Tibial nerve (tissue), 4 donors: Measurements from ENCODE around the gene GRM1. TPM values are rescaled to one million over a fixed set of nuclear protein-coding genes. Genes with fewer than 3 reads are reported as not detected.

Experiments
- DNase-seq, 2 donors: peaks; one replicate each; pipeline ENCODE4 v3.0.0-alpha.2; 2019; ENCODE audit warnings: low spot score in 2 of 2
- H3K27ac ChIP-seq, 4 donors: fragments of 200-600 bp; sonication (generic) in 3 of 4; one replicate each; pipeline ENCODE4 v1.5.1; 2017 to 2019; ENCODE audit warnings: mild to moderate bottlenecking in 1 of 4
- H3K27me3 ChIP-seq, 2 donors: fragments of 200-600 bp; sonication (generic) in 1 of 2; one replicate each; pipeline versions ENCODE4 v1.5.1 to v1.6.0; 2017 to 2019
- H3K36me3 ChIP-seq, 3 donors: fragments of 200-600 bp; sonication (generic); one replicate each; pipeline ENCODE4 v1.5.1; 2018 to 2019
- H3K4me1 ChIP-seq, 4 donors: fragments of 200-600 bp; sonication (generic) in 3 of 4; one replicate each; pipeline ENCODE4 v1.5.1; 2017 to 2019
- H3K4me3 ChIP-seq, 4 donors: fragments of 200-600 bp; sonication (generic) in 3 of 4; one replicate each; pipeline ENCODE4 v1.5.1; 2017 to 2019; ENCODE audit warnings: mild to moderate bottlenecking in 1 of 4, moderate library complexity in 1 of 4
- H3K9me3 ChIP-seq, 4 donors: fragments of 200-600 bp; sonication (generic) in 3 of 4; one replicate each; pipeline ENCODE4 v1.5.1; 2017 to 2019
- CTCF ChIP-seq, 5 experiments: fragments of 200-600 bp in 3 of 5; fragments of 450-650 bp in 2 of 5; sonication (generic) in 3 of 5; IDR thresholded peaks; one replicate each; pipeline ENCODE4 v1.5.1; 2016 to 2019; ENCODE audit warnings: antibody characterized with exemption in 5 of 5, mild to moderate bottlenecking in 3 of 5, moderate library complexity in 2 of 5
- EP300 ChIP-seq, 2 donors: sonication (generic); formaldehyde crosslinking; IDR thresholded peaks; one replicate each; pipeline ENCODE4 v1.6.1; 2017; ENCODE audit warnings: antibody characterized with exemption in 2 of 2, mild to moderate bottlenecking in 1 of 2
- POLR2A ChIP-seq, 2 donors: fragments of 450-650 bp; IDR thresholded peaks; one replicate each; pipeline ENCODE4 v1.6.1; 2017; ENCODE audit warnings: antibody characterized with exemption in 2 of 2, mild to moderate bottlenecking in 2 of 2, moderate library complexity in 2 of 2
- WGBS, 2 donors: methylation state at CpG; one replicate each; pipeline ENCODE4 v1.1.5; 2018; 5-methylcytosine and 5-hydroxymethylcytosine counted together
- total RNA-seq, 4 donors: library from RNA; depleted of rRNA; stranded (reverse); fragments of >200 nt; gene quantifications; one replicate each; pipeline ENCODE4 v1.1.0, GENCODE V29; 2016

GRM1 gene
- total RNA-seq, 4 donors from 2014 or later, result 0.30 to 0.63 (median 0.44) TPM; not detected in 1

GRCh38 chr6:146352163-146352562, 323.3 kb downstream of the GRM1 start:
- no peak overlapping the region for H3K4me3 ChIP-seq
- no peaks in the 10 kb centered on the region for H3K4me1 ChIP-seq
- H3K9me3 ChIP-seq, result no peaks in the 10 kb centered on the region
- TF ChIP-seq CTCF (IDR thresholded peaks at IDR 0.05), result no peak
- TF ChIP-seq POLR2A (IDR thresholded peaks at IDR 0.05), result no peak
- no peak for TF ChIP-seq EP300 (IDR thresholded peaks at IDR 0.05)
- no peak overlapping the region for H3K27ac ChIP-seq
- no peak for DNase-seq
- 86 to 92% methylated on average over 5 of the region's 5 CpGs for WGBS, 2 donors
- H3K27me3 ChIP-seq, result no peaks in the 10 kb centered on the region
- no peaks in the 10 kb centered on the region for H3K36me3 ChIP-seq

- TF ChIP-seq EP300 (IDR thresholded peaks at IDR 0.05) (no peak), CTCF (IDR thresholded peaks at IDR 0.05) (no peak), POLR2A (IDR thresholded peaks at IDR 0.05) (no peak)
Observed at GRCh38 chr6:146354451-146354850, 325.6 kb downstream of the GRM1 start.

GRCh38 chr6:146355521-146356100, 326.7 kb downstream of the GRM1 start:
- H3K4me3 ChIP-seq, result no peak overlapping the region
- WGBS, 2 donors, result 69 to 83% methylated on average over 4 of the region's 4 CpGs
- H3K36me3 ChIP-seq, result no peaks in the 10 kb centered on the region
- no peaks in the 10 kb centered on the region for H3K9me3 ChIP-seq
- DNase-seq, result no peak
- TF ChIP-seq EP300 (IDR thresholded peaks at IDR 0.05) (no peak), CTCF (IDR thresholded peaks at IDR 0.05) (no peak), POLR2A (IDR thresholded peaks at IDR 0.05) (no peak)
- no peak overlapping the region for H3K27ac ChIP-seq
- no peaks in the 10 kb centered on the region for H3K27me3 ChIP-seq
- H3K4me1 ChIP-seq, result no peaks in the 10 kb centered on the region

More at GRCh38 chr6:146354451-146354850, 325.6 kb downstream of the GRM1 start:
- Histone ChIP-seq H3K27me3 (no peaks in the 10 kb centered on the region), H3K4me1 (no peaks in the 10 kb centered on the region), H3K36me3 (no peaks in the 10 kb centered on the region), H3K9me3 (no peaks in the 10 kb centered on the region), H3K4me3 (no peak overlapping the region), H3K27ac (no peak overlapping the region)
- WGBS, 2 donors, result 51 to 55% methylated on average over 3 of the region's 3 CpGs
- DNase-seq, result no peak

- 59 to 69% methylated on average over 8 of the region's 8 CpGs for WGBS, 2 donors
- TF ChIP-seq POLR2A (IDR thresholded peaks at IDR 0.05), result no peak
- TF ChIP-seq EP300 (IDR thresholded peaks at IDR 0.05), result no peak
- TF ChIP-seq CTCF (IDR thresholded peaks at IDR 0.05), result no peak
- no peak for DNase-seq
- Histone ChIP-seq H3K4me3 (no peak overlapping the region), H3K9me3 (no peaks in the 10 kb centered on the region), H3K4me1 (no peaks in the 10 kb centered on the region), H3K27ac (no peak overlapping the region), H3K27me3 (no peaks in the 10 kb centered on the region), H3K36me3 (no peaks in the 10 kb centered on the region)
Observed at GRCh38 chr6:146357578-146358430, 328.9 kb downstream of the GRM1 start.

- H3K27ac ChIP-seq, result no peak overlapping the region
- WGBS, 2 donors, result 88 to 94% methylated on average over 3 of the region's 3 CpGs
- H3K4me1 ChIP-seq, result no peaks in the 10 kb centered on the region
- no peak overlapping the region for H3K4me3 ChIP-seq
- DNase-seq, result no peak
- no peak for TF ChIP-seq CTCF (IDR thresholded peaks at IDR 0.05)
- TF ChIP-seq EP300 (IDR thresholded peaks at IDR 0.05), result no peak
- TF ChIP-seq POLR2A (IDR thresholded peaks at IDR 0.05), result no peak
- no peaks in the 10 kb centered on the region for H3K9me3 ChIP-seq
- no peaks in the 10 kb centered on the region for H3K36me3 ChIP-seq
- no peaks in the 10 kb centered on the region for H3K27me3 ChIP-seq
Observed at GRCh38 chr6:146358431-146359046, 329.7 kb downstream of the GRM1 start.
